Astrocyte of the spinal cord (primary cell): ENCODE data around the gene RIPOR3.

Experiments used
- DNase-seq: peaks from one replicate; pipeline ENCODE4 v3.0.0; 2011; ENCODE audit warnings: low read depth, low spot score
- H3K4me3 ChIP-seq: 2 replicates; pipeline ENCODE4 v1.5.1; 2011; ENCODE audit warnings: low read depth, mild to moderate bottlenecking, low read length, moderate library complexity
- in situ Hi-C: cut with HindIII; loops from 2 replicates; pipeline ENCODE4 v1.10.0; 2017; ENCODE audit warnings: low sequenced_read_pairs
- TF ChIP-seq, protein P1 (sequence below): IDR thresholded peaks from 2 replicates; pipeline ENCODE4 v1.5.1; 2012; ENCODE audit warnings: low read depth, mild to moderate bottlenecking, low read length, inconsistent platforms

Gene RIPOR3

DNA sequence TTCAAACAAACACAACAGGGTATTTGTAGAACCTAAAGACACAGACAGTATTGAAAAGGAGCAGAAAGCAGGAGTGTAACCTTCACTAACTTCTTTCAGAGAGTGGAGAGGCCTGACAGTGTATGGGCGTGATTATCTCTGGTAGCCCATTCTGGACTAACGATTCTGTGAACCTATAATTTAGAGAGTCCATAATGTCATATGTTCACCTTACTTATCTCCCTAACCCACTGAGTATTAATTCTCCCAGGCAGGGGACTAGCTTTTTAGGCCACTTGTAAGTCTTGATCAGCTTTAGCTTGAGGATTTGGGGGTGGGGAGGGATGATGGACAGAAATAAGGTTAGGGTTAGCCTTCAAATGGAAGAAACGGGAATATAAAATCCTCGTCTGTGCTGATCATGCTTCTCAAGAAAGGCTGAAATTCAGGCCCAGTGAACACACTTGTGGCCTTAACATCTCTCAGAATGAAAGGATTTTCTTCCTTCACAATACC is 37.2 kb upstream of the RIPOR3 start:
- no peak overlapping the region for H3K4me3 ChIP-seq
- TF ChIP-seq, protein P1, sequence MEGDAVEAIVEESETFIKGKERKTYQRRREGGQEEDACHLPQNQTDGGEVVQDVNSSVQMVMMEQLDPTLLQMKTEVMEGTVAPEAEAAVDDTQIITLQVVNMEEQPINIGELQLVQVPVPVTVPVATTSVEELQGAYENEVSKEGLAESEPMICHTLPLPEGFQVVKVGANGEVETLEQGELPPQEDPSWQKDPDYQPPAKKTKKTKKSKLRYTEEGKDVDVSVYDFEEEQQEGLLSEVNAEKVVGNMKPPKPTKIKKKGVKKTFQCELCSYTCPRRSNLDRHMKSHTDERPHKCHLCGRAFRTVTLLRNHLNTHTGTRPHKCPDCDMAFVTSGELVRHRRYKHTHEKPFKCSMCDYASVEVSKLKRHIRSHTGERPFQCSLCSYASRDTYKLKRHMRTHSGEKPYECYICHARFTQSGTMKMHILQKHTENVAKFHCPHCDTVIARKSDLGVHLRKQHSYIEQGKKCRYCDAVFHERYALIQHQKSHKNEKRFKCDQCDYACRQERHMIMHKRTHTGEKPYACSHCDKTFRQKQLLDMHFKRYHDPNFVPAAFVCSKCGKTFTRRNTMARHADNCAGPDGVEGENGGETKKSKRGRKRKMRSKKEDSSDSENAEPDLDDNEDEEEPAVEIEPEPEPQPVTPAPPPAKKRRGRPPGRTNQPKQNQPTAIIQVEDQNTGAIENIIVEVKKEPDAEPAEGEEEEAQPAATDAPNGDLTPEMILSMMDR: no peak
- in situ Hi-C loops: no loop called here
- DNase-seq: no peak

DNA sequence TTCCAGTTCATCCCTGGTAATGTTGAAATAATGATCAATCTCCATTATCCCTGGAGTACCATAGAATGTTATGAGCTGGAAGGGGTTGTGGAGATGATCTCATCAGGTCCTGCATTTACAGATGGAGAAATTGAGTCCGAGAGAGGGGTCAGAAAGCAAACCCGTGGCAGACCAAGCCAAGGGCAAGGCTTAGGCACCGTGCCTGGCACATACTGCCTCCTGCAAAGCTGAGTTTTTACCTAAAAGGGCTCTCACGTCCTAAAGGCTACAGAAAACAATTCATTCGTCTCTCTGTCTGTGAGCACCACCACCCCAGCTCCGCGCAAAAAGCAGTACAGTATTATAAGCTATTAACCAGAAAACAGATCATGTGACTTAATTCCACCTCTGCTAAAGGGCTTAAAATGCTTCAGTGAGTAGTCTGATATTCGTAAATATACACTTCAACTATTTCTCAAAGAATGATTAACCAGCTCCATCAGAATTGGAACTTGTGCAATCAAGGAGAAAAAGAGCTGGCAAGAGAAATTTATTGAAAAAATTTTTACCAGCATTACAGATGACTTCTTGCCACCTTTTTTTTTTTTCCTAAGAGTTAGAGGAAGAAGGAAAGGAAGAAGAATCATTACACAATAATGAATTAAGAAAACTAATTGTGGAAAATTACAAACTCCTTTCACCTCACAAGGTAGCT is 36.6 kb upstream of the RIPOR3 start:
- TF ChIP-seq, protein P1: no peak
- in situ Hi-C loops: no loop called here
- DNase-seq: no peak
- H3K4me3 ChIP-seq: no peak overlapping the region

DNA sequence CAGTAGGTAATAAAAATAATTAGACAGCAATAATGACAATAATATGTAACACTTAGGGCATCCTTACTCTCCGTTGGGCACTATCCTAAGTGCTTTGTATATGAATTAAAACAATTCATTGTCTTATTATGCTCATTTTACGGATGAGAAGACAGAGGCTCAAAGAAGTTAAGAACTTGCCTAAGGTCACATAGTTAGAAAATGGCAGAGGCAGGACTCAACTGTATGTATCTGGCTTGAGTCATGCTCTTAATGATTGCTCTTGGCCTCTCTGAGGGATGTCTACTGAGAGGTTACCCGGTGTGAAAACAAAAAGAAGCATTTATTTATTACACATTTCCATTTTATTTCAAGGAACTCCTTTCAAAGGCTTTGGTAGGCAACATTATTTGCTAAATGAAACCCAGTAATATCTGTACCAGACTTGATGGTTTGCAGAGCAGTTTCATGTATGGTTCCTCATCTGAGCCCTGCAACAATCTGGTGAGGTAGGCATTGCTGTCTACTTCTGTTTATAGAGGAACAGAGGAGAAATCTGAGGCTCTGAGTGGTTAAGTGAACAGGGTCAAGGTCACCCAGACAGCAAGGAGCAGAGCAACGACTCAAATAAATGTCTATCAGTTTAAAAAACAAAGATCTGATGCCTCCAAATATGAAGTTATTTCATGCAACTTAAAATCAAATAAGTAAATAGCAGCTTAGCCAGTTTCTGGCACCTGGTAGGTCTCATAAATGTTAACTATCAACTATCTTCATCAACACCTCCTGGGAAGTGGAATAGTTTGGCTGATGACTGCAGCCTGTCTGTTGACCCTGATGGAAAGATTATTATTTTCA is 35.8 kb upstream of the RIPOR3 start:
- TF ChIP-seq, protein P1: no peak
- in situ Hi-C loops: no loop called here
- no peak overlapping the region for H3K4me3 ChIP-seq

DNA sequence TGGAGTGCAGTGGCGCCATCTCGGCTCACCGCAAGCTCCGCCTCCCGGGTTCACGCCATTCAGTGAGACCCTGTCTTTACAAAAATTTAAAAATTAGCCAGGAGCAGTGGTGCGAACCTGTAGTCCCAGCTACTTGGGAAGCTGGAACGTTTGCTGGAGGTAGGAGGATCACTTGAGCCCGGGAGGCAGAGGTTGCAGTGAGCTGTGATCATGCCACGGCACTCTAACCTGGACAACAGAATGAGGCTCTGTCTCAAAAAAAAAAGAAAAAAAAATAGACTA is 34.3 kb upstream of the RIPOR3 start:
- in situ Hi-C loops: no loop called here
- no peak for DNase-seq
- TF ChIP-seq, protein P1: no peak
- no peak overlapping the region for H3K4me3 ChIP-seq

More for the DNA sequence above, 35.8 kb upstream of the RIPOR3 start:
- DNase-seq: no peak

DNA sequence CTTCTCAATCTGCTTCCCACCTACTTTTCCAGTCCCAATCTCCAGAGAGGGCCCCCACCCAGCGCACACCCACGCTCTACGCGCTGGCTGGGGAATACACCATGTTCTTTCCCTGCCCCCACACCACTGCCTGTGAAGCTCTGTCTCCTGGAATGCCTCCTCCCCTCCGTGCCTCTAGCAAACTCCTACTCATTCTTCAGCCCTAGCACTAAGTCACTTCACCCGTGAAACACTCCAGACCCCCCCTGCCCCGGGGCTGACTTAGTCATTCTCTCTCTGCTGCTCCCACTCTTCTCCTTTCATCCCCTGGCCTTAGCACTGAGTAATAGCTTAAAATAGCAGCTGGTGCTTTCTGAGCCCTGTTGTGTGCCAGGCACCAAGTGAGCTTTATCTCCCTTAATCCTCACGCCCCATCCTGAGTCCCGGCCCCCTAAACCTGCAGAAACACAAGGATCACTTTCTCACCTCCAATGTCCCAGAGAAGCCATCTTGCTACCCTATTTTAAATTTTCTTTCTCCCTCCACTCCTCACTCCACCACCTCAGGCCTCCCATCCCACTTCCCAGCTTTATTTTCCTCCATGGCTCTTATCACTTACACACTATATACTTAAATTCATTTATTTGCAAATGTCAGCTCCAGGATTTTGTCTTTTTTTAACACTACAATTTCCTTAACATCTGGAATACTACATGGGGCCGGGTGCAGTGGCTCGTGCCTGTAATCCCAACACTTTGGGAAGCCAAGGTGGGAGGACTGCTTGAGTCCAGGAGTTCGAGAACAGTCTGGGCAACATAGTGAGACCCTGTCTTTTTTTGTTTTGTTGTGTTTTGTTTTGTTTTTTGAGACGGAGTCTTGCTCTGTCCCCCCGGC is 33.7 kb upstream of the RIPOR3 start:
- peak; percentile 89 for DNase-seq
- H3K4me3 ChIP-seq: no peak overlapping the region
- in situ Hi-C loops: no loop called here
- TF ChIP-seq, protein P1: no peak

DNA sequence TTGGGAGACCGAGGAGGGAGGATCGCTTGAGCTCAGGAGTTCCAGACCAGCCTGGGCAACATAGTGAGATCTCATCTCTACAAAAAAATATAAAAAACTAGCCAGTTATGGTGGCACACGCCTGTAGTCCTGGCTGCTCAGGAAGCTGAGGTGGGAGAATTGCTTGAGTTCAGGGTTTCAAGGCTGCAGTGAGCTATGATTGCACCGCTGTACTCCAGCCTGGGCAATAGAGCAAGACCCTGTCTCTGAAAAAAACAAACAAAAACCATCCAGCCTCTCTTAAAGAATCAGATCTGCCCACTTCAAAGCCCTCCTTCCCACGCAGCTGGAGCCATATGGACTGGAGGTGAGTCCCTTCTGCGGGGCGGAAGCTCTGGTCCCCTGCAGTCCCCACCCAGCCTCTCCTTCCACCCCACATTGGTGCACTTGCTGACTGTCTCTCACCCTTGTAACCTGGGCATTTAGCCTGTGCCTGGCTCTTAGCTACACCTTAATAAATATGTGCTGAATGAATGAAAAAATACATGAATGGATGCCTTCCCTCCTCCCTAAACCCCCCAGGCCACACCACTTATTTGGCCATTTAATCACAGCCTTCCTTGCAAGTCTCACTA is 32.9 kb upstream of the RIPOR3 start:
- TF ChIP-seq, protein P1: no peak

More for the DNA sequence above, 32.9 kb upstream of the RIPOR3 start:
- in situ Hi-C loops: no loop called here
- no peak for DNase-seq
- no peak overlapping the region for H3K4me3 ChIP-seq
